GM19351 (cell line): ENCODE measurements around the gene DISP2.

Experiments
- ATAC-seq: cut with Tn5 transposase; IDR thresholded peaks from one replicate; pipeline ENCODE4 v1.9.1; 2021; ENCODE audit warnings: mild to moderate bottlenecking, moderate library complexity; ENCODE audit not compliant: unreplicated experiment

The DISP2 gene

GRCh38 chr15:40388941-40389823, 31.2 kb downstream of the DISP2 start:
- ATAC-seq, result no peak

- no peak for ATAC-seq
These were observed 32.0 kb downstream of the DISP2 start for GRCh38 chr15:40389824-40390595.

- ATAC-seq, result no peak
These were observed 35.2 kb downstream of the DISP2 start for GRCh38 chr15:40392986-40393948.

GRCh38 chr15:40397688-40398412, 39.8 kb downstream of the DISP2 start:
- ATAC-seq, result no peak

- ATAC-seq, result peak; percentile 84
These were observed 40.4 kb downstream of the DISP2 start for GRCh38 chr15:40398413-40398873.

- no peak for ATAC-seq
These were observed 41.4 kb downstream of the DISP2 start for GRCh38 chr15:40399370-40399769.

GRCh38 chr15:40405501-40406381, 47.7 kb downstream of the DISP2 start, which contains the start of gene IVD:
Gene IVD, plus strand, starts transcription at chr15:40405795. Its CDS starts 33 bp downstream, at chr15:40405828.
- peak; percentile 76 for ATAC-seq

- ATAC-seq, result peak; percentile 59
These were observed 49.4 kb downstream of the DISP2 start for GRCh38 chr15:40407330-40407990.

- ATAC-seq, result no peak
These were observed 51.3 kb downstream of the DISP2 start for GRCh38 chr15:40409366-40409765.

GRCh38 chr15:40410476-40410875, 52.5 kb downstream of the DISP2 start:
- no peak for ATAC-seq

- ATAC-seq, result no peak
These were observed 54.2 kb downstream of the DISP2 start for GRCh38 chr15:40412095-40412759.

- no peak for ATAC-seq
These were observed 55.0 kb downstream of the DISP2 start for GRCh38 chr15:40413036-40413435.

- no peak for ATAC-seq
These were observed 56.8 kb downstream of the DISP2 start for GRCh38 chr15:40414816-40415215.

- ATAC-seq, result no peak
These were observed 57.2 kb downstream of the DISP2 start for GRCh38 chr15:40415226-40415625.

GRCh38 chr15:40416056-40416455, 58.0 kb downstream of the DISP2 start:
- ATAC-seq, result no peak

GRCh38 chr15:40418126-40418525, 60.1 kb downstream of the DISP2 start:
- no peak for ATAC-seq

- ATAC-seq, result no peak
These were observed 62.2 kb downstream of the DISP2 start for GRCh38 chr15:40420071-40420713.
